ENCODE results near the gene MAGI3.
A peak's percentile ranks its signal among the peaks of the same experiment; 100 is the strongest.

The MAGI3 gene

DNA sequence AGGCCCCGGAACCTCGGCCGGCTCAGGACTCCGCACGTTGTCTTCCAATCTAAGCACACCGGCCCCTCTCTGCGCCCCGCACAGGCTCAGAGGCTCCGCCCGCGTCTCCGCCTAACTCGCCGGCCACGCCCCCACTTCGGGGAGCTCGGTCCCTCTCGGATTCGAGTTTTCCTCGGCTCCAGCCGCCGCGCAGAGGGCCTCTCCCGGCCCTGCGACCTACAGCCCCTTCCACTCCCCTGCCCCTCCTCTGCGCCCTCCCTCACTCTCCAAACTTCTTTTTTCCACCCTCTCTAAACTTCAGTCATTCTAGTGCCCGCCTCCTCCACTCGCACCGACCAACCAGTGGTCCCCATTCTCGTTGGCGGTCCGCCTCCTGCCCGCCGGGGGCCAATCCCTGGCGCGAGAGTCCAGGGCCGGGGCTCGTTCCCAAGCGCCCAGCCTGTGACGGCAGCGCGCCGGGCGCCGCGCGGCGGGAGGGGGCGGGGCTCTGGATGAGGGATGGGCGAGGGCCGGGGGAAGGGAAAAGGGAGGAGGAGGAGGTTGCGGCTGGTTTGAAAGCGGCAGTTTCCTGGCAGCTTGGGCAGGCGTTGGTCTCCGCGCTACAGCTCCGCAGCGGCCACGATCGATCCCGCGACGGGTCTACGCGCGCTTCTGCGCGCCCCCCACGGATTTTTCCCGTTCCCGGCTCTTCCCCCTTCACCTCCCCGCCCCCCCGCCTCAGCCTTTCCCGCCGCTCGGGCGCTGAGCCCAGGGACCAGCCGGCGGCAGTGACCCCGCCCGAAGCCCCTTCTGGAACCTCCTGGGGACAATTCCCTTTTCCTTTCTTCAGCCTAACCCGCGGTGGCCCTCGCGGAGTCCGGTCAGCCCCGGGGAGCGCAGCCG lies at the start of gene MAGI3:
Gene MAGI3 (plus strand): TSS at position 563 of the 882 bp plus-strand sequence. CDS start 519 bp downstream, outside the sequence.
- peak; percentile 98 for DNase-seq (ENCODE audit: low read depth)

DNA sequence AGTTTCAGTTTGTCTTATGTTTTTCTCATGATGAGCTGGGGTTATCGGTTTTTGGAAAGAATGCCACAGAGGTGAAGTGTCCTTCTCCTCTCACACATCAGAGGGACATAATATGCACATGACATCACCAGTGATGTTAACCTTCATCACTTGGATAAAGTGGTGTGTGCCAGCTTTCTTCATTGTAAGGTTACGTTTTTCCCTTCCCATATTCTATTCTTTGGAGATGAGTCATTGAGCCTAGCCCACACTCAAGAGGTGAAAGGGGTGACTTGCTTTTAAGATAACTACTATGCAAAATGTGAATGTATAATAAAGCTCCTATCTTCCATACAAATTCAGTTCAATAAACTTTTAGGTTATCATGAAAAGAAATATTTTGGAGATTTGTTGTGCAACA lies 36.7 kb upstream of the MAGI3 start:
- no peak for DNase-seq (ENCODE audit: low read depth)

DNA sequence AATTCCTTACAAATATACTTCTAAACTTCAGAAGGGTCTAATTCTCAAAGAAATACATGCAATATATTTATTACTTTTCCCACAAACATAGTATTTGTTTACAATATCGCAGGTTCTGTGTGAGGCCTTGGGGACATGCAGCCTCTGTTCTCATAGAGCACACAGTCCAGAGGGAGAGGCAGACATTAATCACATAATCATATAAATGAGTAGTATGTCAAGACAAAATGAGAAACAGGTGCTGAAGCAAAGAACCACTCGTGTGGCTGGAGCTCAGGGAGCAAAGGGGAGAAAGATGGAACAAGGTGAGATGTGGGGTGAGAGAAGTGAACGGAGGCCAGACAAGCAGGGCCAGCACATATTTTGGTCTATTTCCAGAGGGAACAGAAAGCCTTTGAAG lies 26.4 kb upstream of the MAGI3 start:
- DNase-seq (ENCODE audit: low read depth), result no peak

DNA sequence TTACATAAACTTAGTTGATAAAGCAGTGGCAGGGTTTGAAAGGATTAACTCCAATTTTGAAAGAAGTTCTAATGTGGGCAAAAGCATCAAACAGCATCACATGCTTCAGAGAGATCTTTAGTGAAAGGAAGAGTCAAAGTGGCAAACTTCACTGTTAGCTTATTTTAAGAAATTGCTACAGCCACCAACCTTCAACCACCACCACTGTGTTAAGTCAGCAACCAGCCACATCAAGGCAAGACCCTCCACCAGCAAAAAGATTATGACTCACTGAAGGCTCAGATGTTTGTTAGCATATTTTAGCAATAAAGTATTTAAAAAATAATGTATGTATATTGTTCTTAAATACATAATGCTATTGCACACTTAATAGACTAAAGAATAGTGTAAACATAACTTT lies 21.3 kb upstream of the MAGI3 start:
- DNase-seq (ENCODE audit: low read depth), result no peak

GRCh38 chr1:113369699-113370098 lies 20.6 kb upstream of the MAGI3 start:
- DNase-seq (ENCODE audit: low read depth), result no peak

- DNase-seq (ENCODE audit: low read depth), result no peak
Measured at GRCh38 chr1:113370868-113371267, 19.4 kb upstream of the MAGI3 start.

DNA sequence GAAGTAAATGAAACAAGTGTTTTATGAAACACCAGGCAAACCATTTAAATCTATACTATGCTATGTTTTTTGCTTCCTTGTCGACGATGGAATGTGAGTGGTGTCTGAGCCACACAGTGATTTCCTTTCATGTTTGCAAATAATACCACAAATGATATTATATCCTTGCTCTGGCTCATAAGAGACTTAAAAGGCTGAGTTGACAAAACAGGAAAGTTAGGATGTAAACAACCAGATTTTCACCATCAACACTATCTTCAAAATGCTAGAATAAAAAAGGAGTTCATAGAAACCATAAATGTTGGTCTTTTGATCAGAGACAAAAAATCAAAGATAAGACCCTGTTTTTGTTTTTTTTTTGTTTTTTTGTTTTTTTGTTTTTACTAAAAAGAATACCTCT lies 17.8 kb upstream of the MAGI3 start:
- DNase-seq (ENCODE audit: low read depth), result no peak

DNA sequence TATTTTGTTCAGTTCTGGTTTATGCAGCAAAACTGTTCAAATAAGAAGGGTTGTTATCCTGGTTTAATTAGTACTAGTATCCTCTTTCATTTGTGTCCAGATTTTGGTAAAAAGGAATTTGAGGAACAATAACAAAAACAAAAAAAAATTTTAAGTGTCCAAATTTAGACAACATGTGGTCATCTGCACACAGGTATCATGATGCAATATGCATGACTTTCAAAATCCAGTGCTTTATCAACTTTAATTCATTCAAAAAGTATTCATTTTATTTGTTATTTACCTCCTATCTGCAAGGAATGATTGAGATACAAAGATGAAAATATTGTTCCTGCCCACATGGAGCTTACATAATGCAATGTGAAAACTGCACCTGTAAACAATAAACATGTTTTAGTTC lies 16.7 kb upstream of the MAGI3 start:
- no peak for DNase-seq (ENCODE audit: low read depth)

DNA sequence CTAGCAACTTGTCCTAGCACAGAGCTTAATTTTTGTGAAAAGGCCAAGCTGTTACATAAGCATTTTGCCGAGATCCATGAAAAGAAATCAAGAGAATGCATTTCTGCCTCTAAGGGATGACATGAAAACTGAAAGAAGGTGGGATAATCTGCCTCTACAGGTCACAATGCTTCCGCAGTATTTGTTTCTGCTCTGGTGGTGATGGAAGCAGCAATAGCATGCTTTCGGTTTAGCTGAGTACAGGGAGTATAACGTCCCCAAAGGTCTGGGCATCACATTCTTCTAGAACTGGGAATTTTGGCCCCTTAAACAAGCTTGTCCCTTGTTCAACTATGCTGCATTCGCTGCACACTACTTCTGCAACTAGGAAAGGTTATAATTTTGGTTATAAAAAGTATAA lies 14.4 kb upstream of the MAGI3 start:
- no peak for DNase-seq (ENCODE audit: low read depth)

DNA sequence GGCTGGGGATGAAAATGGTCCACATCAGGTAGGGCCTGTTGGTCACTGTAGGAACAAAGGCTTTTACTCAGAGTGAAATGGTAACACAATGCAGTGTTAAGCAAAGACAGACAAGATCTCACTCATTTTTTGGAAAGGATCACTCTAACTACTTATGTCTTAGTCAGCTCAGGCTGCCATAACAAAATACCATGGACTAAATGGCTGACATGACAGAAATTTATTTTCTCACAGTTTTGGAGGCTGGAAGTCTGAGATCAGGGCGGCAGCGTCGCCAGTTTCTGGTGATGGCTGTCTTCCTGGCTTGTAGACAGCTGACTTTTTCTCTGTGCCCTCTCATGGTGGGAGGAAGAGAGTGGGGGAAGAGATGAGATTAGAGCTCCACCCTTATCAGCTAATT lies 10.2 kb upstream of the MAGI3 start:
- no peak for DNase-seq (ENCODE audit: low read depth)

GRCh38 chr1:113388017-113388620 lies 2.2 kb upstream of the MAGI3 start:
- peak; percentile 13 for DNase-seq (ENCODE audit: low read depth)

GRCh38 chr1:113388621-113389358 lies 1.5 kb upstream of the MAGI3 start:
- DNase-seq (ENCODE audit: low read depth), result peak; percentile 30

GRCh38 chr1:113389359-113389952 lies 859 bp upstream of the MAGI3 start:
- no peak for DNase-seq (ENCODE audit: low read depth)

- peak; percentile 31 for DNase-seq (ENCODE audit: low read depth)
Measured at GRCh38 chr1:113390871-113391648, 745 bp downstream of the MAGI3 start.

- no peak for DNase-seq (ENCODE audit: low read depth)
Measured at GRCh38 chr1:113391649-113392271, 1.4 kb downstream of the MAGI3 start.

GRCh38 chr1:113392541-113393128 lies 2.3 kb downstream of the MAGI3 start:
- no peak for DNase-seq (ENCODE audit: low read depth)

- no peak for DNase-seq (ENCODE audit: low read depth)
Measured at GRCh38 chr1:113394043-113394862, 3.9 kb downstream of the MAGI3 start.

GRCh38 chr1:113394863-113395259 lies 4.5 kb downstream of the MAGI3 start:
- no peak for DNase-seq (ENCODE audit: low read depth)

- DNase-seq (ENCODE audit: low read depth), result no peak
Measured at GRCh38 chr1:113396102-113396501, 5.8 kb downstream of the MAGI3 start.

- DNase-seq (ENCODE audit: low read depth), result peak; percentile 72
Measured at GRCh38 chr1:113396585-113396984, 6.3 kb downstream of the MAGI3 start.
